HG03064 (cell line): ENCODE measurements around the gene HHIPL1.
"Not testable (repeated sequence)": the region's sequence is repeated elsewhere in the genome, so short reads cannot be mapped to it uniquely, and the experiment has no call there.

ENCODE experiments used
- ATAC-seq: cut with Tn5 transposase; IDR thresholded peaks from one replicate; pipeline ENCODE4 v1.9.1; 2021; ENCODE audit warnings: low read depth; ENCODE audit not compliant: unreplicated experiment

Gene HHIPL1

DNA sequence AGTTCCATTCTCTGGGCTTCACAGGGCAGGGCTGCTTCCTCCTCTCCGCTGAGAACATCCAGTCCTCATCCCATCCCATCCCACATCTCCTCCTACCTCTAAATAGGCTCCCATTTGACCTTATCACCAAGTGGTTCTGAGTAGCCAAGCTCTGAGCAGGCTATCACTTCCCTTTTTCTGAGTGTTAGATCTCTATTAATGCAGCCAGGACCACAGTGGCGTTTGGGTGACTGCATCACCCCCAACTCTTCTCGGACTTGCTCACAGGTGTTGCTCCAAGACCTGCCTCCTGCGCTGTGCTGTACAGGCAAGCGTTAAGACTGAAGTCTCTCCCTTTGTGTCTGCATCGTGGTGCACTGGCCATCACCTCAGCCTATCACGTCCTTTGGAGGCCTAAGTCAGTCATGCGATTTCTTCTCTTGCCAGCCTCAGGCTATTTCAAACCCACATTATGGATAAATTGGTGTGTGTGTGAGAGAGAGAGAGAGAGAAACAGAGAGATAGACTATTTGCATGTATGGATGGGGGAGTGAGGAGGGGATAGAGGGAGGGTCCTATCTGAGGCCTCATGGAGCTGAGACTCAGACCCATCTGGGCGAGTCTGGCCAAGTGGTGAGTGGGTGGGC, 12.4 kb upstream of the HHIPL1 start:
- no peak for ATAC-seq

DNA sequence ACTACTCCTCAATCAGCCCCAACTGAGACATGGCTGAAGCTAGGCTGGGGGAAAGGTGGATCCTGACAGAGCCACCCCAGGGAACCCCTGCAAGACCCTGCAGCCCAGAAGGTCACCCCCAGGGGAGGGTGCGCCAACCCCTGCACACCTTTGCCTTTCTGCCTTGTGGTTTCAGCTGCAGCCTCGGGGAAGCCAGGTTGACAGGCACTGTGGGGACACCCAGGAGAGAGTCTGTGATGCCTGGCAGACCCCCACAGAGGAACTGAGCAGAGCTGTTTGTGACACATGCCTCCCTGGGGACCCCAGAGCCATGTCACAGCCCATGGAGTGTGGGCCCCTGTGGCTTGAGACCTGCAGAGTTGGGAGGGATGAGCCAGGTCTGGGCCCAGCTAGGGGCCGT, 11.8 kb upstream of the HHIPL1 start:
- no peak for ATAC-seq

DNA sequence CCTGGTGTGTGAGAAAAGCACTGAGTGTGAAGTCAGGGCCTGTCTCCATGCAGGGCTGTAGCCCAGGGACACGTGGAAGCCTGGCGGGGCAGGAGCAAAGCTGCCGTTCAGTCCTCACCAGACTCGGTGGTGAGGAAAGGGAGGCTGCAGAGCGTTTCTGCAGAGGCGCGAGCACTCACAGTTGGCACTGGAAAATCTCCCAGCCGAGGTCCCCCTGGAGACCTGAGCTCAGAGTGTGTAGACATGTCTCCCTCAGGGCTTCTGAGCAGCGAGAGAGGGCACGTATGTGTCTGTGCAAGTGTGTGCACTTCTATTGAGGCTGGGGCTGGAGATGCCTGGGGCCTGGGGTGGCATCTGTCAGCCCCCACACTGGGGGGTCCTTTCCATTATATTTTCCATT, 11.0 kb upstream of the HHIPL1 start:
- no peak for ATAC-seq

GRCh38 chr14:99634443-99634842, 10.5 kb upstream of the HHIPL1 start:
- no peak for ATAC-seq

DNA sequence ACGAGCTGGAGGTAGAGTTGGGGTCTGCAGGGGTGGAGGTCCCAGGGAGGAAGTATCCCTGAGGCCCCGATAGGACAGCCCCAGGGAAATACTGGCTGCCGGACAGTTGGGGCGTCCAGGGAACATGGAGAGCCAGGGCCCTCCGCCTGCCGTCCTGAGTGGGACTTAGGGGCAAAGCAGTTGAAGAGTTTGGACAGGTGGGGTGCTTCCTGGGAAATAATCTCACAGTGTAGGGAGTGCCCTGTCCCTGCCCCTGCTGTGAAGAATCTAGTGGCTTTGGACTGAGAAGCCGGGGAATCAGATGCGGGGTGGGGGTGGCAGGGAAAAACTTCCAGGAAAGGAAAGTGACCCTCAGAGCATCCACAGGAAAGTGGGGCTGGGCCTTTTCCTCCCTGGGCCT, 9.8 kb upstream of the HHIPL1 start:
- ATAC-seq: no peak

- no peak for ATAC-seq
Measured at GRCh38 chr14:99636487-99636886, 8.4 kb upstream of the HHIPL1 start.

DNA sequence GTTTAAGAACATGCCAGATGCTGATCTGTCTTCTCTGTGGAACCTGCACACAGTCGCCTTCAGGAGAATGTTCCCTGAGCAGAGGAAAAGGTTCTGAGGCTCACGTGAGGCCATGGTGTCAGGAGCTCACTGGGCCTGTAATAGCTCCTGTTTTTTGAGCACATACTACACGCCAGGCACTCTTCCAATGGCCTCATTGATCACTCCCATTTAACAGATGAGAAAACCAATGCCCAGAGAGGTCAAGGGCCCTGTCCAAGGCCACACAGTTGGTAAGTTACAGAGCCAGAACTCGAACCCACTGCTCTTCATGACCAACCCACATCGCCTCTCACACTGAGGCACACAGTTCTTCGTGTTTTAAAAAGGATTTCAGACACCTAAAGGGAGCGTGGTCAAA, 7.3 kb upstream of the HHIPL1 start:
- ATAC-seq: no peak

DNA sequence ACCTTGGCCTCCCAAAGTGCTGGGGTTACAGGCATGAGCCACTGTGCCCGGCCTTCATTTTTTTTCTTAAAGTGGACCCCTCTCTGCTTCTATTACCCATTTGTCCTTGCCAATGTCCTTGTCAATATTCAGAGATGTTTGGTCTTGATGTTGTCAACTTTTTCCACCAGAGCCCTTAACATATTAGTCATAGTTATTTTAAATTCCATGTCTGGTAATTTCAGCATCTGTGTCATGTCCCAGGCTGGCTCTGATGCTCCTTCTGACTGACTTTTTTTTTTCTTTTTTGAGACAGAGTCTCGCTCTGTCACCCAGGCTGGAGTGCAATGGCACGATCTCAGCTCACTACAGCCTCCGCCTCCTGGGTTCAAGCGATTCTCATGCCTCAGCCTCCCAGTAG, 2.2 kb upstream of the HHIPL1 start:
- ATAC-seq: not testable (repeated sequence)

GRCh38 chr14:99643343-99643742, 1.6 kb upstream of the HHIPL1 start:
- ATAC-seq: no peak

DNA sequence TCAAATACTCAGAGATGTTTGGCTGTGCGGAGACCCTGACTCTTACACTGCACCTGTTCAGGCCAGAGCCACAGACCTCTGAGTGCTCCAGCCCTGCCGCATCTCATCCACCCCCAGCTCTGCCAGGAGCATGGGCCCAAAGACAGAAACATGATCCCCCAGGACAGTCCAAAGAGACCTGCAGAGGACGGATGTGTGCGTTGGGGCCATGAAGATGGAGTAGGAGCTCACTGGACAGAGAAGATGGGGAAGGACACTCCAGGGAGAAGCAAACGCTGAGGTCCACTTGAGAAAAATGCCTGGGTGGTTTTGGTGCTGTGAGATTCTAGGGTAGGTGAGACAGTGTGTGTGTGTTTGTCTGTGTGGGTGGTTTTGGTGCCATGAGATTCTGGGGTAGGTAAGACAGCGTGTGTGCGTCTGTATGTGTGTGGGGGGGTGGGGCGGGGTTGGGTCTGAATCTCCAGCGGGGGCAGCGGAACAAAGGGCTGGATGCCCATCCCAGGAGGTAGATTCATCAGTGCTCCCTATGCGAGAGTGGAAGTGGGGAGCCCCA, 818 bp upstream of the HHIPL1 start:
- ATAC-seq: no peak

GRCh38 chr14:99645545-99646505, 896 bp downstream of the HHIPL1 start:
- no peak for ATAC-seq

GRCh38 chr14:99647411-99647810, 2.5 kb downstream of the HHIPL1 start:
- ATAC-seq: no peak

GRCh38 chr14:99648027-99648784, 3.3 kb downstream of the HHIPL1 start:
- ATAC-seq: no peak

GRCh38 chr14:99649219-99649618, 4.3 kb downstream of the HHIPL1 start:
- no peak for ATAC-seq

DNA sequence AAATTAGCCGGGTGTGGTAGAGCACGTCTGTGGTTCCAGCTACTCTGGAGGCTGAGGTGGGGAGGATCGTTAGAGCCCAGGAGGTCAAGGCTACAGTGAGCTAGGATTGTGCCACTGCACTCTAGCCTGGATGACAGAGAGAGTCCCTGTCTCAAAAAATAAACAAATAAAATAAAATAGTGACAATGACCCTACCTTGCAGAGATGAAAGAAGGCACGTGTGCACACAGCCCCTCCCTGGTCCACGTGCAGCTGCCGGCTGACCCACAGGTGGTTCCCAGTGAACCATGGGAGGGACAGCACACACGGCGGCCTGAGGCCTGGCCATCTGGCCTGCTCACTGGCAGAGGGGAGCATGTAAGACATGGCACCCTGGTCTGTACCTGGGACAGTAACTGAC, 4.7 kb downstream of the HHIPL1 start:
- no peak for ATAC-seq

DNA sequence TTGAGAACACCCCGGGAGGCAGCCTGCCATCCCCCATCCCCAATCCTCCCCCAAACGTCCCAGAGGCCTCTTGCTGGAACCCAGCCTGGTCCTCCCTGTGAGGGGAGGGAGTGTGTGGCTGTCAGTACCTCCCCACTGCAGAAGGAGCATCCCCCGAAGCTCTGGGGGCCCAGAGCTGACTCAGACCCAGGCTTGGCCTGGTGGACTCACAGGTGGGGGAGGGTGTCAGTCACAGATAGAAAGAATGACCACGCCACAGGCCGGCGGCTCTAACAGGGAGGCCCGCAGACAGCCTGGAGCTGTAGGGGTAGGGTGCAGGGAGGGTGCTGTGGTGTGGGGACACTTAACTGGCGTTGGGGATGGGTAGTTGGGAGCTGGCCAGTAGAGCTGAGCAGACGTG, 5.3 kb downstream of the HHIPL1 start:
- no peak for ATAC-seq

- ATAC-seq: no peak
Measured at GRCh38 chr14:99651953-99652746, 7.2 kb downstream of the HHIPL1 start.

DNA sequence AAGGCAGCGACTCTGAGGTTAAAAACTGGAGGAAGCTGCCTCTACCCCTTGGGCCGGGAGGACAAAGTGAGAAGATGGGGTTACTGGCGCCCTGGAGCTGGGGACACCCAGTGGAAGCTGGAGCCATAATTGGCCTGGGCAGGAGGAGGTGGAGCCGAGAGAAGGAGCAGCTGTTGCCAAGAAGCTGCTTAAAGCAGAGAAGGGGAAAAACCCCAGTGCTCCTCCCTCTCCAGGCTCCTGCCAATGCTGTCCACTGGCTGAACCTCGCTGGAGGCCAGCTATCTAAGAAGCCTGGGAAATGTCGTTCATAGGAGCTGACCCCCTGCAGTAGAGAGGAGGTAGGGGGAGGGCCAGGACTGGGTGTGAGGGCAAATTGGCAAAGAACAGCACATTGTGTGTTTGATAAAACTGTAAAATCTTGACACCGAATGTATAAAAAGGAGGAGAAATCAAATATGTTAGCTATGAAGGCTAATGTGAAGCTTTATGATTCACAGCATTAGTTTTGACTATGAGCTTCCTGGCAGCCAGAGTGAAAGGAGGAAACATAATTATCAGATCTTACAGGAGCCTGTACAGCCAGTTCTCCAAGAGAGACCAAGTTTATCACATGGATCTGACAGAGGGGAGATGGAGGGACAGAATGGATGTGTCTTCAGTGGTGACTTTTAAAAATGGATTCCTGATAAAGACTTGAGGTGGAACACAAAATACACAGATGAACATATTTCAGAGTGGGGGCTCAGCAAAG, 9.5 kb downstream of the HHIPL1 start:
- ATAC-seq: no peak

DNA sequence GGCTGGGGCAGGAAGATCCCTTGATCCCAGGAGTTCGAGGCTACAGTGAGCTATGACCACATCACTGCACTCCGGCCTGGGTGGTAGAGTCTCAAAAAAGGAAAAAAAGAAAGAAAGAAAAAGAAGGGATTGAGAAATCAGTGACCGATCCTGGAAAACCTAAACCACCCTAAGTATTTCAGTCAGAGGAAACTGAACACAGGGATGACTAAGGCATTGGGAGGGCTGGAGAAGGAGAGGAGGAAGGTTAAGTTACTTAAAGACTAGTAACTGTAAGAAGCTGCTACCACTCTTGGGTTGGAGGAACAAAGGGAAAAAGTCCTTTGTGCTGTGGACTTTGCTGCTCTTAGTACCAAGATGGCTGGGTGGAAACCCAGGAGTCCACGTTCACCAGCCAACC, 10.6 kb downstream of the HHIPL1 start:
- no peak for ATAC-seq

DNA sequence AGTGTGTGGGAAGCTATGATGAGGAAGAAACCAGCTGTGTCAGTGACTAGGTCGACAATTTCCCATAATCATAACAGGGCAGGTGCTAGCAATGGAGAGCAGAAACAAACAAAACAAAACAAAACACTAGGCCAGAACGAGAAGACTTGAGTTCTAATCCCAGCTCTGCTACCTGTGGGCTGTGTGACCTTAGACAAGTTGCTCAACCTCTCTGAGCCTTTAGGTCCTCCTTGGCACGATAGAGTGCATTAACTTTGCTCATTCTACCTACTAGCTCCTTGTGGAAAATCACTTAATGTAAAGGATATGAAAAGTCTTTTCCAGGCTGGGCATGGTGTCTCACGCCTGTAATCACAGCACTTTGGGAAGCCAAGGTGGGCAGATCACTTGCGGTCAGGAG, 11.2 kb downstream of the HHIPL1 start:
- no peak for ATAC-seq
